Measurements from ENCODE around the gene LRTM1.

LRTM1 gene

DNA sequence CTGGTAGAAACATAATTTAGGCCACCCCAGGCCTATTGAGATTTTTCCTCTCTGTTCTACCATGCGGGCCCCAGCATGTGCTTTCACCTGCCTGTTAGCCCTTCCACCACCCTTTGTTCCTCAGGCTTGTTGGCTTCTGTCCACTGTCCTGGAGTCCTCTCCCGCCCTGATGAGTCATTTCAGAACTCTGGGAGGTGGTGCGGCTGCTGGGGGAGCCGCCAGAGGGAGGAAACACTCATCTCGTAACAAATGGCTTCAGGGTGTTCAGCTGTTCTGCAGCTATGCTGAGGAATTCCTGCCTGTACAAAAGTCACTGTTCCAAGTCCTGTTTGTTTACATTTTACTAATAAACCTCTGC lies 36.3 kb downstream of the LRTM1 start:
- no peak for DNase-seq (ENCODE audit: low read depth)

DNA sequence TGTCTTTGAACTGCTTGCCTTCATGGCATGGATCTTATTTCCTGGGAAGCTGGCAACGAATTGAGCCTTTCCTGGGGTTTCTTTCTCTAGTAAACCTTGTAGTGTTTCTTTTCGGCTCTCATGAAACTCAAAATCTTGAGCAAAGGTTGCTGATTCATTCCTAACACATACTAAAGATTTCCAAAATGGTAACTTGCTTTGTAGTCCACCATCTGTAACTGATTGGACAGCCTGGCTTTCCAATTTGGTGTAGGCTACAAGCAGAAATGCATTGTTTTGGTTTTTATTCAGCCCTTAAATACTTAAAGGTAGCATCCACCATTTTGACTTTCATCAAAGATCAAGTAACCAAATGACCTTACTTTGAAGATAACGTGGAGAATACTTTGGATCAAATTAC lies 38.1 kb downstream of the LRTM1 start:
- no peak for DNase-seq (ENCODE audit: low read depth)

DNA sequence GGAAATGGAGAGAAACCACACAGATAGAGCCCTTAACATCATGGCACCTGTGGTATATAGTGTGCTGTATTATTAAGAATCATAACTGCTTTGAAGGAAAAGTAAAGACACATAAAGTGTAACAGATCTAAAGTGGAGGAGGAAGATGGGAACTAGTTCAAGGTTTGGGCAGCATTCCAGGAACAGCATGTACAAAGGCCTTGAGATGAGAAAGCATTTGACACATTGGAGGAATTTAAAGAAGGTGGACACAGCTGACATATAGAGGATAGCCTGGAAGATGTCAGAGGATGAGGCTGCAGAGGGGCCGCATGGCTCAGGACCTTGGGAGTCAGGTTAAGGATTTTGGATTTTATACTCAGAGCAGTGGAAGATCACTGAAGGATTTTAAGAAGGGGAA lies 39.0 kb downstream of the LRTM1 start:
- no peak for DNase-seq (ENCODE audit: low read depth)

DNA sequence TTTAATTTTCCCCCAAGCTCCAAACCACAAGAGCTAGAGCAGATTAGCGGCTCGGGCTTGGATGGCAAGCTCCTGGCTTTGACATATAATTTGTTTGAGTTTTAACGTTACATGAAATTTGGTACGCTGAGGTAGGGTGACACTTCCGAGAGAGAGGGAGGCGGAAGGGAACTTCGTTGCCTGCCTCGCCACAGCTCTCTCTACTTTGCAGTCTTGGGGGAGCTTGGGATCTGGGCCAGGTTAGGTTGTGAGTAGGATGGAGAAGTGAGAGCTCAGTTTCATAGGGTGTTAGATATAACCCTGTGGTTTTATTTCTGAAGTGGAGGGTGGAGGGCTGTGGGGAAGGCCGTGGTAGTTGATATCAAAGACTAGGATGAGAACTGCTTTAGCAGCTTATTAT lies 39.7 kb downstream of the LRTM1 start:
- DNase-seq (ENCODE audit: low read depth) = no peak

DNA sequence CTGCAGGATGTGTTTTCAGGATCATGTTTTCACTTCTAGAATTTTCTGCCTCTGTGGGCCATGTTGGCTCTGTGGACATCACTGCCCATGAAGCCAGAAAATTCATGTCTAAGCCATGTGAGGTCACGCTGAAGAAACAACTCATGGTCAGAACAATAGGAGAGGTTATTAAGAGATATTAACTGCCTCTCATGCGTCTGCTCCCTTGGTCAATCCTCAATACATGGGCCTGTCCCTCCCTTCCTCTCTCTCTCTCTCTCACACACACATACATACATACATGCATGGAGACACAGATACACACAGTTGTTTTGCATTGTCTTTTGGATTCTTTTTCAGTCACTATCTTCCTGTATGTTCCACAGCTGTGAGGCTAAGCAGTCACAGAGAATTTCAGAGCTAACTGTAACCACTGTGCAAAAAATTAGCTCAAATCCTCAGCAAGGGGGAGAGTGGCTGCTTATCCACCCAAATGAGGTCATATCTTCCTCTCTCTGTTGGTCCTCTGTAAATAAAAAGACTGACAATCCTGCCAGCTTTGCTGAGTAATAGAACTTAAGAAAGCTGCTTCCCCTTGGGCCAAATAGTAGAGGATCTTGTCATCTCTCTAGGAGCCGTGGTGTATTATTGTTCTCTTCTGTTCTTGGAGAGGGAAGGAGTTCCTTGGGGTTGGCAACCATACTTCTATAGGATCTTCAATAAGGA lies 45.6 kb downstream of the LRTM1 start:
- no peak for DNase-seq (ENCODE audit: low read depth)

DNA sequence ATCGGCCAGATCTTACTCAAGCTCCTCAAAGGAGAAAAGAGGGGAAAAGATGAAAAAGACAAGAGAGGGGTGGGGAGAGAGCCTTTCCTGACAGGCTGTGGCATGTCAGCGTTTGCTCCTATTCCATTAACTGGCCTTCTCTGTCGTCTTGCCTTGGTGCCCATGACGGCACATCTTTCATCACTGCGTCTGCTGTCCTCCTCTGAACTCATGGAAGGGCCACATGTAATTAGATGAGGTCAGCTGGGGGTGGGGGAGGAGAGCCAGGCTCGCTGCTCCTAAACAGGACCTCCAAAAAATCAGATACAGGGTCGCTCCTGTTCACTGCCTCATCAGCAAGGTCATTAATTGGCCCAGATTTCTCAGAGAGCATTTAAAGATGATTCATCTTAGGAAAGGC lies 49.7 kb downstream of the LRTM1 start:
- DNase-seq (ENCODE audit: low read depth) = no peak

DNA sequence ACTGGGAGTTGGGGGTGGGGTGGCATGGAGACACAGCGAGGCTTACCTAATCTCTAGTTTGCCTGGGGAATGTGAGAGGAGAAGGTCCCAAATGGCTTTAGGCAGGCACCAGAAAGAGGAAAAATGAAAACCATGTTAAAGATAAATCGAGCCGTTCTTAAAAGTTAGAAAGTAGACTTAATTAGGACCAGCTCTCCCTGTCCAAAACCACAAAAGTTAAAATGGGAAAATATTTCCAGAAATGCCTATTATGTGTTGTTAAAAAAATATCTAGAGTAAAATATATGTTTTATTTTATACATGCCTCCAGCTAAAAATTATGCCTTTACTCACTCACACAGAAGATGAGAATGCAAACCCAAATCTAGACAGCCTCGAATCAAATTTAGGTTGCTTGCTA lies 50.1 kb downstream of the LRTM1 start:
- no peak for DNase-seq (ENCODE audit: low read depth)

DNA sequence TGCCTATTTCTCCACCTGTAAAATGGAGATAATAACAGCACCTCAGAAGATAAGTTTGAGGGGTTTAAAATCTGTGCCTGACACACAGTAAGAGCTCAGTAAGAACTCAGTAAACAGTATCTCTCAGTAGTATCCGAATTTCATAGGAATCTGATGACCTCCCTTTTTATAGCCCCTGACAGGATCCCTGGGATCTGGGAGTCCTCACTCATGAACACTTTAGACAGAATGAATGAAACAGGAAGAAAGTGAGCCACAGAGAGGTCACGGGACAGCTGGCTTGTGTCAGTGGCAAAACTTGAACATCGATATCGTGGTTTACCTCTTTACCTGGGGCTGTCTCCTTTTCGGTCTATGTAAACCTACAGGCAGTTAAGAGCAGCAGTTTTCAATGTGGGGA lies 51.2 kb downstream of the LRTM1 start:
- DNase-seq (ENCODE audit: low read depth) = no peak

DNA sequence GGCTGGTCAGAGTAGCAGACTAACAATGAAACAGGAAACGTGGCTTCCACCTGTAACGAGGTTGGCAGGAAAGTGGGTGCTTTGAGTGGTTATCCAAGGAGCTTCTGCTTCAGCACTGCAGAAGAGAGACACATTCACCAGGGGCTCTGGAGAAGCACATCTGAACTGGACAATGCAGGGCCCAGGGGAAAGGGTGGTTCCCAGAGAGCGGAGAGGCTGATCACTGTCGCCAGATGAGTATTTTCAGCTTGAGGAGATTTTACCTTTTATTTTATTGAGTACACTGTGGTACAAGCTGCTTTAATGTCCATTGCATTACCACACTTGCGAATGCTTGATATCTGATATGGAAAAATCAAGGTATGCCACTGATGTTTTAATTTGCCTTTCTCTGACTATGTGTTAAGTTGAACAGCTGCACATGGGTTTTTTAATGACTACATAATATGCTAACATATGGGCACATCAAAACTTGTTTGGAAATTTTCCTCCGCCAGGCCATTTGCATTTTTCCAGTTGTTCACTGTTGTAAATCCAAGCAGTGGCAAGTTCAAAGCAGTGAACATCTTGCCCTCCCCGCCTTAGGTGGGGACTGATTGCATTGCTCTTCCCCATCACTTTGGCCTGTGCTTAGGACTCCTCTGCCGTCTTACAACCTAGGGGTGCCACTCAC lies 52.1 kb downstream of the LRTM1 start:
- no peak for DNase-seq (ENCODE audit: low read depth)

DNA sequence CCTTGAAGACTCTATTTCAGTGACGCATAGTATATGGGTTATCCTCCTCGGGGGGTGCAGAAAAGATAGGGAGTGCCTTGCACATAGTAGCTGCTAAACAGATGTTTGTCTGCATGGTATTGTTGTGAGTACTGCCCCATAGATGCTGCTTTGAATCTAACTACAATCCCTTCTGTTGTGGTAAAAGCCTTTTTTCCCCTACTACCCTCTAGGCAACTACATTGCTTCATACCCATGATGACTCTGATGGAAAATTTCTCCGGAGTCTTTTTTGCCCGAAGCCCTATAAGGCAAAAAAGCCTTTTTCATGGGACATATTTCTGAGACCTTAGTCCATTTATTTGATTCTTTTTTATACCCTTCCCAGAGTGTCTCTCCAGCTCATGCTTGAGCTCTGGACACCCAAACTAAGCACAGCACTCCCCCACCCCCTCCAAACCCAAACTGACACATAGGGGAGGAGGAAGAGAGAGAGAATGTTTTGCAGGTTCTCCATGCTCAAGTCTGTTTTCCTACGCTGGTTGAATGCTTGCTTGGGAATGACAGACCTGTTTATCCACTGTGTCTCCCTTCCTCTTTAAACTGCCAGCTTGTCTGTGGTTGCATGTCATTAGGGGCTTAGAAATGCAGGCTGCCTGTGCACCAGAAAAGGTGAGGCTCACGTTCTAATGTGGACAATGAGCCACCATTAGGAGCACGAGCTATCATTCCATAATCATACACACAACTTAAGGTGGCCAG lies 52.9 kb downstream of the LRTM1 start:
- DNase-seq (ENCODE audit: low read depth) = no peak

DNA sequence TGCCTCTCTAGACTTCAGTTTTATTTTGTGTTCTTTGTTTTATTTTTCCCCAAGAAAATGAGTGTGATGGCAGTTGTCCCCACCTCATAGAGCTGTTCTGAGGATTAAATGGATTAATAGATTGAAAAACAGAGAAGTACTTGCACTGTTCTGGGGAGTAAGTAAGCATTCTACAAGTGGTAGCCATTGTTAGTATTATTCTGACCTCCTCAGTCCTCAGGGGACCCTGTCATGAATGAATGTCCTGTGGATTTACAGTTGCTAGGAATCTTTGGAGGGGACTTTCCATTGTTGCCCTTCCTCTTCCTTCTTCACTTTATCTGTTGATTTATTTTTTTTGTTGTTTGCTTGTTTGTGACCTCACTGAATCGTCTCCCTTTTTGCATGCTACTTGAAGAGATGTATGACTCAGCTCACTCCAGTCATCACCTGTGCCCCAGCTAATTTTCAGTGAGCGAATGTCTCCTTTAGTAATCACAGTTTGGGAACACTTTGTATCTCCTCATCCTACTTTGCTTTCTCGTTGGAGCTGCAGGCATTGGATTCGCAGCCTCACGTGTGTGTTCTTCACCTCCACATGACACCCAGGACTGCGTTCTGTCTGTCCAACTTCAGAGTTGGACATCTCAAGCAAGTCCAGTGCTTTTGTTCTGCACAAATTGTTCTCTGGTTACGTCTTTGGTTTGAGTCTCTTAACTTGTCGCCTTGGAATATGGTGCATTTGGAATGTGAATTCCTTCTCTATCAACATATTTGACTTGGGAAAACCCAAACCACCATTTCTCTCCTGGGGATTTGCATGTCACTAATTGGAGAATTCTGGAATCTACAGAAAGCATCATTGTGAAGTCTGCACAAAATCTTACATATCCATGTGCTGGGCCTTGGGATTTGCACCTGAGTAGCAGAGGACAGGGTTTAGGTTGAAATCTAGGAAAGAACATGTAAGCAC lies 54.5 kb downstream of the LRTM1 start:
- no peak for DNase-seq (ENCODE audit: low read depth)

DNA sequence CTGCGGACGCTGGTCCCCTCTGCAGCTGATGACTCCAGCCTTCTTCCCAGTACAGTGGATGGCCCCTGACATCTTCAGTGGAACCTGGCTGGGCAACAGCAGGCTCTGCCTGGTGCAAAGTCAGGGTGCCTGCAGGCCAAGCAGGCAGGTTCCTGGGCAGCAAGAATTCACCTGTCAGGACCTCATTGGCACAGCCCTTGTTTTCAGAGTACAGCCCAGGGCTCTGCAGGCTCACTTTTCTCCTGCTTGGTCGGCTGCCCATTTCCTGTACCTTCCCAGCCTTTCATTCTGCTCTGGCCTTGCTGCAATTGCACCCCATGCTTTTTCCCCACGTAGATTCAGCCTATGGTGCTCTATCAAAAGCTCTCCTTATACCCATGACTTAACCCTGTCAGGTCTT lies 56.0 kb downstream of the LRTM1 start:
- no peak for DNase-seq (ENCODE audit: low read depth)

DNA sequence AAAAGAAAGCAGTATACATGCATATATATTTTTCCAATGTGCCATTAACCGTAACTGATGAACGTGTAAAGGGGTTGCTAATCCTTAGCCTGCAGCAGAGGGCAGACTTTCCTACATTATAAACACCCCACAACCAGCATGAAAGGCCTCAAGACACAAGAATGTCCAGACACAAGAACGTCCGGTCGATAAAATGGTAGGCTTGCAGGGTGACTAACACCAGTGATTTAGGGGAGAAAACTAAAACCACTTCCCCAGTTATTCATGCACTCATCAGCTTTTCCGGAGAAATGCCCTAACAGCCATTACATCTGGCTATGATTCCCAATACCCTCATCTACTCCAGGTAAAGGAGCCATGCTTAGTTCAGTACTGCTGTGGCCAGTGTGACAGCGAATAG lies 57.4 kb downstream of the LRTM1 start:
- DNase-seq (ENCODE audit: low read depth) = no peak
